Stimulated activated naive CD8-positive, alpha-beta T cell treated with anti-CD3 and anti-CD28 coated beads, Interleukin-15, amount 100 ng/mL, for 72 hours (primary cell): ENCODE measurements around the gene CSNK1G1.
"Not testable (repeated sequence)": the region's sequence is repeated elsewhere in the genome, so short reads cannot be mapped to it uniquely, and the experiment has no call there.

Source experiments
- ATAC-seq: fragments of 150-1000 bp; cut with Tn5 transposase; 2 replicates; pipeline ENCODE4 v1.10.0; 2021; ENCODE audit warnings: mild to moderate bottlenecking, moderate library complexity
- DNase-seq, 2 donors: peaks; one replicate each; pipeline ENCODE4 v3.0.0; 2021 to 2022
- H3K27ac Mint-ChIP-seq, 2 donors: one replicate each; pipeline ENCODE4 v1.8.0; 2022; ENCODE audit warnings: mild to moderate bottlenecking in 2 of 2, mixed read lengths in 2 of 2, moderate library complexity in 2 of 2
- H3K27me3 Mint-ChIP-seq: one replicate; pipeline ENCODE4 v1.8.0; 2022; ENCODE audit warnings: mixed read lengths
- H3K4me1 Mint-ChIP-seq: one replicate; pipeline ENCODE4 v1.8.0; 2022; ENCODE audit warnings: mild to moderate bottlenecking, mixed read lengths
- H3K4me3 Mint-ChIP-seq, 2 donors: one replicate each; pipeline ENCODE4 v1.8.0; 2022; ENCODE audit warnings: mild to moderate bottlenecking in 2 of 2, mixed read lengths in 2 of 2, moderate library complexity in 1 of 2
- H3K9me3 Mint-ChIP-seq, 2 donors: one replicate each; pipeline ENCODE4 v1.8.0; 2022; ENCODE audit warnings: mixed read lengths in 2 of 2

CSNK1G1 gene

GRCh38 chr15:64285871-64286270 is 70.1 kb downstream of the CSNK1G1 start:
- DNase-seq, result no peak
- no peak overlapping the region for H3K27ac Mint-ChIP-seq
- H3K4me3 Mint-ChIP-seq, result no peak overlapping the region
- no peaks in the 10 kb centered on the region for H3K9me3 Mint-ChIP-seq
- ATAC-seq, result no peak
- H3K4me1 Mint-ChIP-seq, result no peaks in the 10 kb centered on the region
- H3K27me3 Mint-ChIP-seq, result no peaks in the 10 kb centered on the region

GRCh38 chr15:64285150-64285549 is 70.8 kb downstream of the CSNK1G1 start:
- ATAC-seq (no peak), DNase-seq (no peak)
- Mint-ChIP-seq H3K4me1 (no peaks in the 10 kb centered on the region), H3K27ac (no peak overlapping the region), H3K9me3 (no peaks in the 10 kb centered on the region), H3K27me3 (no peaks in the 10 kb centered on the region), H3K4me3 (no peak overlapping the region)

- Mint-ChIP-seq H3K4me1 (no peaks in the 10 kb centered on the region), H3K9me3 (no peaks in the 10 kb centered on the region), H3K27ac (no peak overlapping the region), H3K4me3 (no peak overlapping the region), H3K27me3 (no peaks in the 10 kb centered on the region)
- no peak for DNase-seq
- ATAC-seq, result no peak
These were observed 71.9 kb downstream of the CSNK1G1 start for GRCh38 chr15:64284042-64284441.

DNA sequence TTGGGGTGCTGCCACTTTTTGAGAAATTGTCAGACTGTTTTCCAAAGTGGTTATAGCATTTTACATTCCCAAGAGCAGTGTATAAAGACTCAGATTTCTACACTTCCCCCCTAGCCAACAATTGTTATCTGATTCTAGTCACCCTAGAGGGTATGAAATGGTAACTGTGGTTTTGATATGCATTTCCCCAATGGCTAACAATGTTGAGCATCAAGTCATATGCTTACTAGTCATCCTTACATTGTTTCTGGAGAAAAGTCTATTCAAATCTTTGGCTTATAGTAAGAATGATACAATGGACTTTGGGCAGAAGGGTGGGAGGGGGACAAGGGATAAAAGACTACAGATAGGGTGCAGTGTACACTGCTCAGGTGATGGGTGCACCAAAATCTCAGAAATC is 73.3 kb downstream of the CSNK1G1 start:
- no peaks in the 10 kb centered on the region for H3K27me3 Mint-ChIP-seq
- no peak overlapping the region for H3K27ac Mint-ChIP-seq
- H3K9me3 Mint-ChIP-seq, result no peaks in the 10 kb centered on the region
- DNase-seq, result no peak
- ATAC-seq, result no peak
- no peaks in the 10 kb centered on the region for H3K4me1 Mint-ChIP-seq
- no peak overlapping the region for H3K4me3 Mint-ChIP-seq

GRCh38 chr15:64279131-64279530 is 76.8 kb downstream of the CSNK1G1 start:
- H3K4me1 Mint-ChIP-seq, result peaks cover 29% of the 10 kb centered on the region
- H3K27ac Mint-ChIP-seq, result no peak overlapping the region
- DNase-seq (no peak), ATAC-seq (no peak)
- H3K9me3 Mint-ChIP-seq, result no peaks in the 10 kb centered on the region
- no peaks in the 10 kb centered on the region for H3K27me3 Mint-ChIP-seq
- H3K4me3 Mint-ChIP-seq, result no peak overlapping the region

DNA sequence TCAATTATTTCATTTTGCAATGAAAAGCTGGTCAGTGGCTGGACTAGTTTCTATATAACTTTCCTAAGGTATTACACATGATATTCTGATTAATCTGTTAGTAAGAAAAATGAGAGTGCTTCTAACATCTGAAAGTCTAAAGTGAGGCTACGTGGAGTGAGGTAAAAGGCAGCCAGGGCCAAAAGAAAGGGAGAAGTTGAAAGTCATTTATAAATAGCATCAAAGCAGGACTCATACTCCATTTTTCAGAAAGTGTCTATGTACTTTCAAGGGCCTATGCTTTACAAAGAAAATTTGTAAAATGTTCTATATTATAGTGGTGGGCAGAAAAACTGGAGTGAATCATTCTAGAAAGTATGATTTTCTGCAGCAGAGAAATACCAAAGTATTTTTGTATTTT is 80.0 kb downstream of the CSNK1G1 start:
- Mint-ChIP-seq H3K4me1 (peaks cover 31% of the 10 kb centered on the region), H3K27me3 (no peaks in the 10 kb centered on the region), H3K27ac (no peak overlapping the region), H3K9me3 (no peaks in the 10 kb centered on the region), H3K4me3 (no peak overlapping the region)
- DNase-seq (no peak), ATAC-seq (no peak)

GRCh38 chr15:64274341-64274950 is 81.5 kb downstream of the CSNK1G1 start:
- Mint-ChIP-seq H3K4me1 (peaks cover 31% of the 10 kb centered on the region), H3K4me3 (no peak overlapping the region), H3K27me3 (no peaks in the 10 kb centered on the region), H3K27ac (no peak overlapping the region), H3K9me3 (peaks cover 0 to 9% of the 10 kb centered on the region in 2 donors)
- no peak for DNase-seq
- no peak for ATAC-seq

- Mint-ChIP-seq H3K27ac (no peak overlapping the region), H3K4me1 (peaks cover 48% of the 10 kb centered on the region), H3K4me3 (no peak overlapping the region), H3K9me3 (peaks cover 41 to 45% of the 10 kb centered on the region in 2 donors), H3K27me3 (no peaks in the 10 kb centered on the region)
- no peak for ATAC-seq
- DNase-seq, result no peak
These were observed 88.5 kb downstream of the CSNK1G1 start for GRCh38 chr15:64267331-64267973.

GRCh38 chr15:64265188-64265587 is 90.8 kb downstream of the CSNK1G1 start:
- H3K27ac Mint-ChIP-seq, H3K27me3 Mint-ChIP-seq, H3K4me3 Mint-ChIP-seq: not testable (repeated sequence)
- ATAC-seq (peak; percentile 76), DNase-seq (peak in 1 of 2 donors; percentile 21)
- peaks cover 48% of the 10 kb centered on the region for H3K4me1 Mint-ChIP-seq
- peaks cover 40 to 41% of the 10 kb centered on the region in 2 donors for H3K9me3 Mint-ChIP-seq

- peaks cover 53% of the 10 kb centered on the region for H3K4me1 Mint-ChIP-seq
- no peak overlapping the region for H3K27ac Mint-ChIP-seq
- DNase-seq (no peak), ATAC-seq (no peak)
- no peaks in the 10 kb centered on the region for H3K27me3 Mint-ChIP-seq
- H3K9me3 Mint-ChIP-seq, result peaks cover 37 to 41% of the 10 kb centered on the region in 2 donors
- H3K4me3 Mint-ChIP-seq, result no peak overlapping the region
These were observed 91.5 kb downstream of the CSNK1G1 start for GRCh38 chr15:64264502-64264901.

DNA sequence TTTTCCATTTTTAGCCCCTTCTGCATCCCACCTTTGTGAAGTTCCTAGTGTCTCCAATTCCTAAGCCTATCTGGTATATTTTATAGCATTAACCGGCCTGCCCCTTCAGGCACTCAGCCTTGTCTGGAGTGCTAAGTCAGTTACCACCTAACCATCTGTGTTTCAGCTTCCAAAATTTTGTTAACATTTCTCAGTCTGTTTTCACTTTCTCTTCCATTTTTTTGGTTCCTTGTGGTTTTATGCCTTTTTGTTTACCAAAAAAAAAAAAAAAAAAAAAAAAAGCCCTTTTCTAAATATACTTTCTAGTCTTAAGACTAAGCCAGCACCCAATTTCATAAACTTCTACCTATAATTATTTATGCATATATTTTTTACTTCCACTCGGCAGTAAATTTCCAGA is 92.4 kb downstream of the CSNK1G1 start:
- Mint-ChIP-seq H3K27me3 (no peaks in the 10 kb centered on the region), H3K27ac (no peak overlapping the region), H3K4me1 (peaks cover 53% of the 10 kb centered on the region), H3K4me3 (no peak overlapping the region), H3K9me3 (peaks cover 37 to 41% of the 10 kb centered on the region in 2 donors)
- ATAC-seq, result no peak
- no peak for DNase-seq

GRCh38 chr15:64256051-64256450 is 99.9 kb downstream of the CSNK1G1 start:
- no peak overlapping the region for H3K4me3 Mint-ChIP-seq
- H3K27me3 Mint-ChIP-seq, result no peaks in the 10 kb centered on the region
- DNase-seq (no peak), ATAC-seq (no peak)
- H3K4me1 Mint-ChIP-seq, result peaks cover 10% of the 10 kb centered on the region
- no peaks in the 10 kb centered on the region for H3K9me3 Mint-ChIP-seq
- H3K27ac Mint-ChIP-seq, result no peak overlapping the region

- H3K27ac Mint-ChIP-seq, result no peak overlapping the region
- no peak overlapping the region for H3K4me3 Mint-ChIP-seq
- ATAC-seq (no peak), DNase-seq (no peak)
- no peaks in the 10 kb centered on the region for H3K27me3 Mint-ChIP-seq
- H3K9me3 Mint-ChIP-seq, result no peaks in the 10 kb centered on the region
- peaks cover 33% of the 10 kb centered on the region for H3K4me1 Mint-ChIP-seq
These were observed 104.3 kb downstream of the CSNK1G1 start for GRCh38 chr15:64251658-64252057.

GRCh38 chr15:64251121-64251520 is 104.9 kb downstream of the CSNK1G1 start:
- no peak overlapping the region for H3K27ac Mint-ChIP-seq
- peak in 1 of 2 donors; percentile 23 for DNase-seq
- H3K9me3 Mint-ChIP-seq, result no peaks in the 10 kb centered on the region
- H3K4me3 Mint-ChIP-seq, result no peak overlapping the region
- peak; percentile 39 for ATAC-seq
- H3K27me3 Mint-ChIP-seq, result no peaks in the 10 kb centered on the region
- peaks cover 36% of the 10 kb centered on the region for H3K4me1 Mint-ChIP-seq

DNA sequence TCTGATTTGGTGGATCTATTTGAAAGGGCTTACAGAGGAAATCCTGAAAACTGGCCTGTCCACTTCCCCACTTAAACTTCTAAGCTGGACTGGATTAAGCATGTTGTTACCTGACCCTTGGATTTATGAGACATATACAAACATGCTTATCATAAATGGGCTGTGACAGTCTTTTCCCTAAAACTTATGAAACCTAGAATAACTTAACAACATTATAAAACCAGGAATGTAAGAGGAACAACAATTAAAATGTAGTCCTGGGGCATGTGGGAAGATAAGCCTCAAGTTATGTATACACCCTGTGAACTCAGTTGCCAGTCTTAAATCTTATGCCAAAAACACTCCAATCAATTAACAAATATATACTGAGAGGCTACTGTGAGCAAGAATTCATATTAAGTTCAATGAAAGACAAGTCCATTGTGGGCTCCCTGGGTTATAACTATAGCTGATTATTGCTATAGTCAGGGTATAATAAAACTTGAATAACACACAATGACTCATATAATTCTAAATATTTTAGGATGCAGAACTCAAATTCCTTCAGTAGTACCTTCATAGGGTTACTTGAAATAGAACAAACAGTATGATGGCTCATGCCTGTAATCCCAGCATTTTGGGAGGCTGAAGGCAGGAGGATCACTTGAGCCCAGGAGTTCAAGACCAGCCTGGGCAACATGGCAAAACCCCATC is 105.9 kb downstream of the CSNK1G1 start:
- Mint-ChIP-seq H3K9me3 (no peaks in the 10 kb centered on the region), H3K27ac (no peak overlapping the region), H3K4me1 (peaks cover 41% of the 10 kb centered on the region), H3K27me3 (no peaks in the 10 kb centered on the region), H3K4me3 (no peak overlapping the region)
- DNase-seq, result no peak
- no peak for ATAC-seq

DNA sequence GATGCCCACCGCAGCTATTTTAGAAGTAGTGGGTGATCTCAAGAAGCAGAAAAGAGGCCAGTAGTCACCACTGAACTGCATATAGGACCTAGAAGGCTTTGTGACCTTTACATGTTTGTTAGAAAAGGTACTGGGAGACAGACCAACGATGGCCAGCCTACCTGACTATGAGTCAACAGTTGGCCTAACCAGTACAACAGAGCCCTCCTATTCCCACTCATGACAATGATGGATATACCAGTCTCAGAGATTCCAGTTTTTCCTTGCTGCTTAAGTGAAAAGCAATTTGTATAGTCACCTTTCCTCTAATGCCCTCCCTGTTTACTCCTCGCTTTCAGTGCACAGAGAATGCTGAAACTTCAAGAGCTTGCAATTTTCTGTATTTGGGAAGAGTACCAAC is 106.6 kb downstream of the CSNK1G1 start:
- Mint-ChIP-seq H3K27ac (no peak overlapping the region), H3K4me3 (no peak overlapping the region), H3K27me3 (no peaks in the 10 kb centered on the region), H3K4me1 (peaks cover 47% of the 10 kb centered on the region), H3K9me3 (peaks cover 0 to 5% of the 10 kb centered on the region in 2 donors)
- no peak for ATAC-seq
- DNase-seq, result no peak
